Fibroblast of skin of right quadriceps (primary cell): ENCODE data around the gene DEPDC1B.
"Not testable (repeated sequence)": the region's sequence is repeated elsewhere in the genome, so short reads cannot be mapped to it uniquely, and the experiment has no call there.

Source experiments
- DNase-seq: peaks from one replicate; pipeline ENCODE4 v3.0.0-alpha.2; 2013

The DEPDC1B gene

GRCh38 chr5:60699609-60700415 lies at the start of gene DEPDC1B:
TSS of gene DEPDC1B (minus strand) at chr5:60700166. CDS start at chr5:60700093, 73 bp downstream.
- peak; percentile 92 for DNase-seq

- no peak for DNase-seq
Observed at GRCh38 chr5:60744682-60745081, 44.7 kb upstream of the DEPDC1B start.

- no peak for DNase-seq
Observed at GRCh38 chr5:60743511-60744314, 43.7 kb upstream of the DEPDC1B start.

- no peak for DNase-seq
Observed at GRCh38 chr5:60740322-60740721, 40.4 kb upstream of the DEPDC1B start.

GRCh38 chr5:60738933-60739332 lies 39.0 kb upstream of the DEPDC1B start:
- DNase-seq: no peak

GRCh38 chr5:60738461-60738860 lies 38.5 kb upstream of the DEPDC1B start:
- DNase-seq: no peak

- DNase-seq: not testable (repeated sequence)
Observed at GRCh38 chr5:60730858-60731257, 30.9 kb upstream of the DEPDC1B start.

GRCh38 chr5:60727033-60727679 lies 27.2 kb upstream of the DEPDC1B start:
- no peak for DNase-seq

GRCh38 chr5:60724126-60724525 lies 24.2 kb upstream of the DEPDC1B start:
- no peak for DNase-seq

GRCh38 chr5:60722416-60722815 lies 22.4 kb upstream of the DEPDC1B start:
- DNase-seq: no peak

- no peak for DNase-seq
Observed at GRCh38 chr5:60719329-60719728, 19.4 kb upstream of the DEPDC1B start.

- DNase-seq: no peak
Observed at GRCh38 chr5:60718166-60718892, 18.4 kb upstream of the DEPDC1B start.

- DNase-seq: not testable (repeated sequence)
Observed at GRCh38 chr5:60715201-60715928, 15.4 kb upstream of the DEPDC1B start.

- no peak for DNase-seq
Observed at GRCh38 chr5:60712950-60713349, 13.0 kb upstream of the DEPDC1B start.

GRCh38 chr5:60711892-60712291 lies 11.9 kb upstream of the DEPDC1B start:
- not testable (repeated sequence) for DNase-seq

- DNase-seq: no peak
Observed at GRCh38 chr5:60710362-60710761, 10.4 kb upstream of the DEPDC1B start.

- no peak for DNase-seq
Observed at GRCh38 chr5:60705144-60705543, 5.2 kb upstream of the DEPDC1B start.

GRCh38 chr5:60703944-60704343 lies 4.0 kb upstream of the DEPDC1B start:
- DNase-seq: no peak

- DNase-seq: no peak
Observed at GRCh38 chr5:60701321-60701968, 1.5 kb upstream of the DEPDC1B start.

- no peak for DNase-seq
Observed at GRCh38 chr5:60700416-60700757, 421 bp upstream of the DEPDC1B start.

GRCh38 chr5:60699288-60699608 lies 718 bp downstream of the DEPDC1B start:
- no peak for DNase-seq

GRCh38 chr5:60698336-60698735 lies 1.6 kb downstream of the DEPDC1B start:
- DNase-seq: no peak
